ENCODE data around the gene MRPL40.

Gene MRPL40

DNA sequence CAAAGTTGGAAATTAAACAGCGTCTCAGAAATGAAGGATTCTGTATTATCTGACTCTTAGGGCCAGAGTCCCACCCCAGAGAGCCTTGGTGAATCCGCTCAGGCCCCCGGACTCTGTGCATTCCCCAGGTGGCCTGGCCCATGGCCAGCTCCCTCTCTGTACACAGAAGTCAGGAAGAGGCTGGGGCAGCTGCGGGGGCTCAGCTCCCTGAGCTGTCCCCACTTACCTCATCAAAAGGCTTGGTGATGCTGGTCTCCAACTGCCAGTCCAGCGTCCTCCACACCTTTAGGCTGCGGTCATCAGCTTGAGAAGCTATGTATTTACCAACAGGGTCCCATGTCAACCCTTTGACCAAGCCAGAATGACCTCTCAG, 35.8 kb upstream of the MRPL40 start:
- H3K4me3 ChIP-seq (replicated peaks; ENCODE audit: insufficient read depth, low read length) = no peak overlapping the region
- no peak for DNase-seq (ENCODE audit: low read depth in 1 of 2, low spot score in 1 of 2)
- no peaks in the 10 kb centered on the region for H3K27me3 ChIP-seq (ENCODE audit: insufficient read depth, poor library complexity, severe bottlenecking)
- no peak for TF ChIP-seq GABPA (IDR thresholded peaks at IDR 0.05; ENCODE audit: low read depth)
- TF ChIP-seq POLR2AphosphoS5 (IDR thresholded peaks at IDR 0.05; ENCODE audit: low read depth) = no peak
- no peak for TF ChIP-seq SPI1 (IDR thresholded peaks at IDR 0.05; ENCODE audit: borderline replicate concordance, low read depth)
- TF ChIP-seq CTCF (IDR thresholded peaks at IDR 0.05; ENCODE audit: insufficient read depth, low read length) = no peak
- TF ChIP-seq, protein P1, sequence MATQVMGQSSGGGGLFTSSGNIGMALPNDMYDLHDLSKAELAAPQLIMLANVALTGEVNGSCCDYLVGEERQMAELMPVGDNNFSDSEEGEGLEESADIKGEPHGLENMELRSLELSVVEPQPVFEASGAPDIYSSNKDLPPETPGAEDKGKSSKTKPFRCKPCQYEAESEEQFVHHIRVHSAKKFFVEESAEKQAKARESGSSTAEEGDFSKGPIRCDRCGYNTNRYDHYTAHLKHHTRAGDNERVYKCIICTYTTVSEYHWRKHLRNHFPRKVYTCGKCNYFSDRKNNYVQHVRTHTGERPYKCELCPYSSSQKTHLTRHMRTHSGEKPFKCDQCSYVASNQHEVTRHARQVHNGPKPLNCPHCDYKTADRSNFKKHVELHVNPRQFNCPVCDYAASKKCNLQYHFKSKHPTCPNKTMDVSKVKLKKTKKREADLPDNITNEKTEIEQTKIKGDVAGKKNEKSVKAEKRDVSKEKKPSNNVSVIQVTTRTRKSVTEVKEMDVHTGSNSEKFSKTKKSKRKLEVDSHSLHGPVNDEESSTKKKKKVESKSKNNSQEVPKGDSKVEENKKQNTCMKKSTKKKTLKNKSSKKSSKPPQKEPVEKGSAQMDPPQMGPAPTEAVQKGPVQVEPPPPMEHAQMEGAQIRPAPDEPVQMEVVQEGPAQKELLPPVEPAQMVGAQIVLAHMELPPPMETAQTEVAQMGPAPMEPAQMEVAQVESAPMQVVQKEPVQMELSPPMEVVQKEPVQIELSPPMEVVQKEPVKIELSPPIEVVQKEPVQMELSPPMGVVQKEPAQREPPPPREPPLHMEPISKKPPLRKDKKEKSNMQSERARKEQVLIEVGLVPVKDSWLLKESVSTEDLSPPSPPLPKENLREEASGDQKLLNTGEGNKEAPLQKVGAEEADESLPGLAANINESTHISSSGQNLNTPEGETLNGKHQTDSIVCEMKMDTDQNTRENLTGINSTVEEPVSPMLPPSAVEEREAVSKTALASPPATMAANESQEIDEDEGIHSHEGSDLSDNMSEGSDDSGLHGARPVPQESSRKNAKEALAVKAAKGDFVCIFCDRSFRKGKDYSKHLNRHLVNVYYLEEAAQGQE (IDR thresholded peaks at IDR 0.05; ENCODE audit: insufficient replicate concordance, low read depth) = no peak
- no peak overlapping the region for H3K27ac ChIP-seq (replicated peaks)

DNA sequence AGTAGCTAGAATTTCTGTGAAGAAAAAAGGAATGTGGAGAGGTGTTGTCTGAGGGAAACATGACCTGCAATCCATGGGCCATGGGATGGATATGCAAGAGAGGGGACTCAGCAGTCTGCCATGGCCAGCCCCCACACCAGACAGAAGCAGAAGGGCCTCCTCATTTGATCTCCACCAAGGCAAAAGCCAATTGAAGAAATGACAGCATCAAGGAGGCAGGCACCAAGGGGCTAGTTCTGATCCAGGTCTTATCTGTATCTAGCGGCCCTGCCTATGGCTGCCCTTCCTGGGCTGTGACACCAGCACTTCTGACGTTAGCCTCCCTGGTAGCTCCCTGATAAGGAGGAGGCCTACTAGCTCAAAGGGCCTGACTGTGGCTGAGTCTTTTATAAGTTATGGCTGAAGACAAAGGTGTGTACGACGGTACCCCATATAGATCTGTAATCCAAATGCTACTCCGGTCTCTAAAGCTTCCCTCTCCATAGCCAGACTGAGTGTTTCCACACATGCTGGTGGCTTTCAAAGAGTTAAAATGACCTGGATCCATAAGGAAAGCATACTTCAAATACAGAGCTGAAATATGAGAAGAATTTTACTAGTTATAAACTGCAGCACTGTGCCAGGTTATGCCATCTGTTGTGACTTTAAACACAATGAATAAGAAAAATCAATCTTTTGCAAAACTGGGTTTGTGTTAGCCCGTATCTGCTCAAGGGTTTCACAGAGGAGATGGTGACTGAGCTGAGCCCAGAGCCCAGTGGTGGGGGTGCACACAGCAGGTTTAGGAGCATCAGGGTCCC, 35.2 kb upstream of the MRPL40 start:
- no peak overlapping the region for H3K27ac ChIP-seq (replicated peaks)
- TF ChIP-seq GABPA (IDR thresholded peaks at IDR 0.05; ENCODE audit: low read depth) = no peak
- TF ChIP-seq CTCF (IDR thresholded peaks at IDR 0.05; ENCODE audit: insufficient read depth, low read length) = no peak
- TF ChIP-seq SPI1 (IDR thresholded peaks at IDR 0.05; ENCODE audit: borderline replicate concordance, low read depth) = no peak
- no peak for TF ChIP-seq POLR2AphosphoS5 (IDR thresholded peaks at IDR 0.05; ENCODE audit: low read depth)
- TF ChIP-seq, protein P1 (IDR thresholded peaks at IDR 0.05; ENCODE audit: insufficient replicate concordance, low read depth) = no peak
- no peak overlapping the region for H3K4me3 ChIP-seq (replicated peaks; ENCODE audit: insufficient read depth, low read length)
- no peak for DNase-seq (ENCODE audit: low read depth in 1 of 2, low spot score in 1 of 2)
- H3K27me3 ChIP-seq (ENCODE audit: insufficient read depth, poor library complexity, severe bottlenecking) = no peaks in the 10 kb centered on the region

- H3K27me3 ChIP-seq (ENCODE audit: insufficient read depth, poor library complexity, severe bottlenecking) = no peaks in the 10 kb centered on the region
- no peak overlapping the region for H3K4me3 ChIP-seq (replicated peaks; ENCODE audit: insufficient read depth, low read length)
- no peak for DNase-seq (ENCODE audit: low read depth in 1 of 2, low spot score in 1 of 2)
- no peak overlapping the region for H3K27ac ChIP-seq (replicated peaks)
- TF ChIP-seq SPI1 (IDR thresholded peaks at IDR 0.05; ENCODE audit: borderline replicate concordance, low read depth) (no peak), POLR2AphosphoS5 (IDR thresholded peaks at IDR 0.05; ENCODE audit: low read depth) (no peak), CTCF (IDR thresholded peaks at IDR 0.05; ENCODE audit: insufficient read depth, low read length) (no peak), GABPA (IDR thresholded peaks at IDR 0.05; ENCODE audit: low read depth) (no peak)
- TF ChIP-seq, protein P1 (IDR thresholded peaks at IDR 0.05; ENCODE audit: insufficient replicate concordance, low read depth) = no peak
Measured at GRCh38 chr22:19397734-19398104, 34.6 kb upstream of the MRPL40 start.
